Stimulated activated CD4-positive, alpha-beta T cell treated with anti-CD3 and anti-CD28 coated beads, Interleukin-15, amount 100 ng/mL, for 24 hours (primary cell): ENCODE measurements around the gene GIT1.
"Not testable (repeated sequence)": the region's sequence is repeated elsewhere in the genome, so short reads cannot be mapped to it uniquely, and the experiment has no call there.

Experiments used
- DNase-seq: peaks from one replicate; pipeline ENCODE4 v3.0.0-alpha.2; 2020

GIT1 gene

GRCh38 chr17:29566473-29567303 lies 22.8 kb downstream of the GIT1 start, which contains the start of gene ABHD15:
TSS of gene ABHD15 (minus strand) at chr17:29567037. CDS start at chr17:29566966, 71 bp downstream.
- peak; percentile 77 for DNase-seq

GRCh38 chr17:29565643-29566472 lies 23.6 kb downstream of the GIT1 start:
- peak; percentile 76 for DNase-seq

GRCh38 chr17:29563816-29564215 lies 25.6 kb downstream of the GIT1 start:
- no peak for DNase-seq

- DNase-seq: no peak
Measured at GRCh38 chr17:29562615-29563014, 26.8 kb downstream of the GIT1 start.

- DNase-seq: no peak
Measured at GRCh38 chr17:29561554-29562517, 27.6 kb downstream of the GIT1 start.

- DNase-seq: no peak
Measured at GRCh38 chr17:29560316-29560715, 29.1 kb downstream of the GIT1 start.

GRCh38 chr17:29559640-29560039 lies 29.8 kb downstream of the GIT1 start:
- DNase-seq: no peak

- not testable (repeated sequence) for DNase-seq
Measured at GRCh38 chr17:29558139-29558538, 31.3 kb downstream of the GIT1 start.

- DNase-seq: no peak
Measured at GRCh38 chr17:29557739-29558116, 31.7 kb downstream of the GIT1 start.

GRCh38 chr17:29557085-29557738 lies 32.2 kb downstream of the GIT1 start:
- no peak for DNase-seq

GRCh38 chr17:29555840-29556239 lies 33.6 kb downstream of the GIT1 start:
- no peak for DNase-seq

- DNase-seq: no peak
Measured at GRCh38 chr17:29549177-29549923, 40.1 kb downstream of the GIT1 start.

GRCh38 chr17:29546830-29547229 lies 42.6 kb downstream of the GIT1 start:
- no peak for DNase-seq

GRCh38 chr17:29546085-29546484 lies 43.4 kb downstream of the GIT1 start:
- no peak for DNase-seq

- DNase-seq: no peak
Measured at GRCh38 chr17:29544066-29544465, 45.4 kb downstream of the GIT1 start.

- DNase-seq: no peak
Measured at GRCh38 chr17:29533976-29534375, 55.5 kb downstream of the GIT1 start.

GRCh38 chr17:29526322-29526721 lies 63.1 kb downstream of the GIT1 start:
- DNase-seq: no peak

GRCh38 chr17:29524692-29525091 lies 64.8 kb downstream of the GIT1 start:
- DNase-seq: no peak
